GM12875 (cell line): Measurements from ENCODE around the gene MIOX.

ENCODE experiments used
- H3K4me3 ChIP-seq: one replicate; pipeline ENCODE4 v1.5.1; 2011; ENCODE audit warnings: low read depth, low read length, control low read depth
- CTCF ChIP-seq: IDR thresholded peaks from 2 replicates; pipeline ENCODE4 v1.5.1; 2011; ENCODE audit warnings: low read depth, mild to moderate bottlenecking, control low read depth, inconsistent platforms, low read length, moderate library complexity, borderline replicate concordance; ENCODE audit not compliant: insufficient read depth

The MIOX gene

DNA sequence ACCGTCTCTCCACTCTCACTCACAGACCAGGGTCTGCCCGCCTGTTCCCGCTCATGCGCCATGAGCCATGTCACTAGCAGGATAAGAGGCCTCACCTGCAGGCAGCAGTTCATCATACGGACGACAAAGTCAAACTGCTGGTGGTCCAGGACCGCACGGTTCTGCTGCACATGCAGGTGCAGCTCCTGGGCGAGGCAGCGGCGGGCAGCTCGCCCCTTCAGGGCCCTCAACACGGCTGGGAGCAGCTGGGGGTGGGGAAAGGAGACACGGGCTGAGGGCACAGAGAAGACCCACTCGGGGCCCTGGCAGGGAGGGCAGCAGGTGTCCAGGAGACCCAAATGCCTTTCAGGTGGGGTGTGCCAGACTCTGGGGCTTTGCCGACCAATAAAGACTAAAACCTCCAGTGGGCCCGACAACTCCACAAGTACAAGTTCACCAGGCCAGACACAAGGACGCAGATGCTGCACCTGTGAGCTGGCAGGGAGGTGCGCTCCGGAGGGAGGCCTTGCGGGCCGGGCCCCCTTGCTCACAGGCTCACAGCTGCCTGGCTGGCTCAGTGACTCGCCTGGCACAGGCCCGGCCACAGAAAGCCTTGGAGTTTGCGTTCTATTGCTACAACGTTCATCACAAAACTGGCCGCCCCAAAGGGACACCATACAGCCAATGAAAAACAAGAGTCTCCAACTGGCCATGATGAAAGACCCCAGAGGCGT lies 23.3 kb upstream of the MIOX start:
- no peak for TF ChIP-seq CTCF
- H3K4me3 ChIP-seq = no peak overlapping the region

DNA sequence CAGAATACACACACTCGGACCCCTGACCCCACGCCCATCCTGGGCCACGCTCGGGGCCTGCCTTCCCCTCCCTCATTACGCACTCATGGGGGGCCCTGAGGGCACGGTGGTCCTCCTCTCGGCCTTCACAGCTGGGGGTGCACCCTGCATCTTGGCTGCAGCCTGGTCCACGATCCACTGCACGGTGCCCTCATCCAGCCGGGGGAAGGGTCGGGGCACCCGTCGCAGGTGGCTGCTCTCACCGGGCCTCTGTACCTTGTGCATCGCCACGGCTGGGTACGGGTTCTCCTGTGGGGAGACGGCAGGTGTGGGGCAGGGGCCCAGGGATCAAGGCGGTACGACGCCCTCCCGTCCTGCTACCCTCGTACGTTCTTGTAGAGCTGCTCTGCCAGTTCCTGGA lies 22.2 kb upstream of the MIOX start:
- no peak for TF ChIP-seq CTCF
- no peak overlapping the region for H3K4me3 ChIP-seq

- TF ChIP-seq CTCF = no peak
- H3K4me3 ChIP-seq = no peak overlapping the region
Measured at GRCh38 chr22:50465066-50465930, 21.4 kb upstream of the MIOX start.

DNA sequence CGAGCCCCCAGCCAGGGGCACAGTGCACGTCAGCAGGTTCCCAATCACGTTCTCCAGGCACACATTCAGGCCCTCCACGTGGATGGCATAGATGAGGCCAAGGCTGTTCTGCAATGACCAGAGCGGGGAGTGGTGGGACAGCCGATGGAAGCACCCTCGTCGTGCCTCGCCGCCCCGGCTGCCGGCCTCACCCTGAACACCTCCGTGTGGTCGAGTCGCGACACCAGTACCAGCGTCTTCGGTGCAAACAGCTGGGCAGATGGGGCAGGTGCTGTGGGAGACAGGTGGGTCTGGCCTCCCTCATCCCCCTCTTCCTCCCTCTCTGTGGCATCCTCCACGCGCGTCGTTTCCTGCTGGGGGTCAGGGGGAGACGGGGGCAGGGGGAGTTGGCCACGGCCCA lies 19.3 kb upstream of the MIOX start:
- TF ChIP-seq CTCF = no peak
- H3K4me3 ChIP-seq = no peak overlapping the region

DNA sequence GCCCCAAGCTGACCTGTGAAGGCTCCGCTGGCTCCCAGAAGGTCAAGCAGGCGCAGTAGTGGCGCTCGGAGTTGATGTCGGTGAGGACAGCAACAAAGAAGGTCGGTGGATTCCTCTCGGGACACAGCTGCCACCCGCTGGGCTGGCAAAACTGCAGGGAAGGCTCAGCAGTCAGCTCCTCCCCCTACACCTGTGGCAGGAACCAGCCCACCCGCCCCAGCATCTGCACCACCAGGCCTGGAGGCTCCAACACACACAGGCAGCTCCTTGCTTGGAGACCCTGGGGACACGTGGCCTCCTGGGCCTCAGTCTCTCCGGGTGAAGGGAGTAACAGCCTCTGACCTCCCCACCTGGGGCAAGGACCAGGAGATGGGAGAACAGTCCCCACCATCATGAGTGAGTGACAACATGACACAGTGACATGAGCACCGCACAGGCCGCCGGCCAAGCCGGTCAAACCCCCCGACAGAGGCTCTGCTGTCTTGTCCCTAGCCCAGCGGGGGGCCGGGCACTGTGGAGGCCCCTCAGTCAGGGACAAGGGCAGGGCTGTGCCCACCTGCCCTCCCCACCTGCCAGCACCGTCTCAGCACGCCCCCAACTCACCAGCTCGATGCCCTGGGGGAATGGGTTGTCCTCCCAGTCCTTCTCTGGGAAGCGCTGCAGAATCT lies 18.8 kb upstream of the MIOX start:
- no peak overlapping the region for H3K4me3 ChIP-seq

DNA sequence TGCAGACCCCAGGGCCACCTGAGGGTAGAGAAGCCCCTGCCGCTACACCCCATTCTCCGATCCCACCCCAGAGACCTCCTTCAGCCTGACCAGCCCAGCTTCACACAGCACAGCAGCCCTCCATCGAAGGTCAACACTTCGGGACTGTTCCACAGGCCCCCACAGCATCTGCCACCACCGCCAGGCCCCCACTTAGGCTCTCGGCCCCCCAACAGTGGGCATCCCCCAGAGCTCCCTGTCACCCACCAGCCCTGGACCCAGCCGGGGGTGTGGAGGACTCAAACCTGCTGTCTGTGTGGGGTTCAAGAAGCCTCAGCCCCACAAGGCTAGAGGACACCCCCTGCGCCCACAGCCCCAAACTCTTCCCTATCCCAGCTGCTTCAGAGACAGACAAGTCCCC lies 18.0 kb upstream of the MIOX start:
- peak overlapping the region; percentile 21 for H3K4me3 ChIP-seq
- no peak for TF ChIP-seq CTCF

More for the DNA sequence above, 18.8 kb upstream of the MIOX start:
- no peak for TF ChIP-seq CTCF
